Transverse colon (tissue), 4 donors: Measurements from ENCODE around the gene GET4. TPM values are rescaled to one million over a fixed set of nuclear protein-coding genes. Genes with fewer than 3 reads are reported as not detected.

Source experiments
- DNase-seq: peaks from one replicate; pipeline ENCODE4 v3.0.0-alpha.2; 2019
- H3K27ac ChIP-seq, 4 donors: fragments of 200-600 bp; sonication (generic); 2 replicates each; pipeline ENCODE4 v1.5.1; 2016 to 2018; ENCODE audit warnings: inconsistent platforms in 4 of 4
- H3K27me3 ChIP-seq: fragments of 200-600 bp; sonication (generic); 2 replicates; pipeline ENCODE4 v1.5.1; 2017; ENCODE audit warnings: inconsistent platforms
- H3K36me3 ChIP-seq, 4 donors: fragments of 200-600 bp; sonication (generic); 2 replicates each; pipeline ENCODE4 v1.5.1; 2017 to 2019; ENCODE audit warnings: inconsistent platforms in 4 of 4
- H3K4me1 ChIP-seq, 4 donors: fragments of 200-600 bp; sonication (generic); 2 replicates each; pipeline ENCODE4 v1.5.1; 2017 to 2020; ENCODE audit warnings: inconsistent platforms in 4 of 4
- H3K4me3 ChIP-seq, 4 donors: fragments of 200-600 bp; sonication (generic); 1 replicate in 1 of 4; 2 replicates in 3 of 4; pipeline versions ENCODE4 v1.5.1 to v1.6.1; 2017 to 2019; ENCODE audit warnings: inconsistent platforms in 4 of 4
- H3K9me3 ChIP-seq, 2 donors: fragments of 200-600 bp; sonication (generic); 2 replicates each; pipeline ENCODE4 v1.5.1; 2017 to 2019; ENCODE audit warnings: inconsistent platforms in 2 of 2
- CTCF ChIP-seq, 5 experiments: fragments of 200-600 bp in 3 of 5; fragments of 450-650 bp in 2 of 5; sonication (generic) in 3 of 5; IDR thresholded peaks; 1 replicate in 2 of 5; 2 replicates in 3 of 5; pipeline ENCODE4 v1.5.1; 2016 to 2017; ENCODE audit warnings: antibody characterized with exemption in 5 of 5, inconsistent platforms in 3 of 5, mild to moderate bottlenecking in 2 of 5, moderate library complexity in 1 of 5
- EP300 ChIP-seq: sonication (generic); formaldehyde crosslinking; IDR thresholded peaks from one replicate; pipeline ENCODE4 v1.6.1; 2017; ENCODE audit warnings: antibody characterized with exemption, low read depth
- POLR2A ChIP-seq: fragments of 450-650 bp; IDR thresholded peaks from one replicate; pipeline ENCODE4 v1.6.1; 2016; ENCODE audit warnings: antibody characterized with exemption, mild to moderate bottlenecking, moderate library complexity
- POLR2AphosphoS5 ChIP-seq, 3 donors: sonication (generic); formaldehyde crosslinking; IDR thresholded peaks; one replicate each; pipeline ENCODE4 v1.6.1; 2016; ENCODE audit warnings: antibody characterized with exemption in 3 of 3
- WGBS, 2 donors: methylation state at CpG; one replicate each; pipeline ENCODE4 v1.1.5; 2018; ENCODE audit warnings: low coverage in 1 of 2; 5-methylcytosine and 5-hydroxymethylcytosine counted together
- in situ Hi-C, 4 donors: fragments of 200-750 bp; cut with MboI; loops; one replicate each; pipeline versions ENCODE4 v1.15.0 to v1.15.1; 2017; ENCODE audit warnings: low sequenced_read_pairs in 3 of 4, low pct_ligation_motif_present in 1 of 4, low pct_unique_long_range_greater_than_20kb in 1 of 4
- intact Hi-C: fragments of 100-400 bp; cut with DNase I; formaldehyde crosslinking; loops from one replicate; pipeline ENCODE4 v1.15.1; 2023; ENCODE audit warnings: low total_unique reads
- total RNA-seq, 4 donors: library from RNA; depleted of rRNA; stranded (reverse); fragments of >200 nt; gene quantifications; one replicate each; pipeline ENCODE4 v1.1.0, GENCODE V29; 2016

Gene GET4
- total RNA-seq, 4 donors from 2014 or later: 49.4 to 116 (median 85.2) TPM

GRCh38 chr7:909358-910329 is 33.3 kb downstream of the GET4 start:
- peak overlapping the region in 2 of 4 donors; percentile 21 to 48 for H3K4me3 ChIP-seq
- no peaks in the 10 kb centered on the region for H3K36me3 ChIP-seq
- DNase-seq: peak; percentile 75
- intact Hi-C loops: no loop called here
- no peaks in the 10 kb centered on the region for H3K9me3 ChIP-seq
- in situ Hi-C loops: no loop called here
- TF ChIP-seq POLR2AphosphoS5 (IDR thresholded peaks at IDR 0.05) (peak in 2 of 3 donors; percentile 14 to 15), POLR2A (no peak)
- no peaks in the 10 kb centered on the region for H3K27me3 ChIP-seq
- H3K27ac ChIP-seq: peak overlapping the region; percentile 60 to 86 (median 72)
- WGBS, 2 donors: 59% methylated on average over 23 of the region's 58 CpGs; no CpG with 5 or more reads in 1 of the 2 donors
- H3K4me1 ChIP-seq: peaks cover 4 to 54% (median 22%) of the 10 kb centered on the region in 4 donors

- TF ChIP-seq POLR2AphosphoS5 (IDR thresholded peaks at IDR 0.05) (no peak), EP300 (no peak), POLR2A (no peak), CTCF (IDR thresholded peaks at IDR 0.05) (no peak)
- peak overlapping the region in 3 of 4 donors; percentile 60 to 86 (median 81) for H3K27ac ChIP-seq
These were observed 34.1 kb downstream of the GET4 start for GRCh38 chr7:910441-910861.

GRCh38 chr7:910931-911431 is 34.6 kb downstream of the GET4 start:
- Histone ChIP-seq H3K36me3 (no peaks in the 10 kb centered on the region), H3K4me1 (peaks cover 7 to 67% (median 35%) of the 10 kb centered on the region in 4 donors), H3K4me3 (no peak overlapping the region), H3K9me3 (no peaks in the 10 kb centered on the region), H3K27ac (peak overlapping the region in 2 of 4 donors; percentile 81 to 86), H3K27me3 (no peaks in the 10 kb centered on the region)
- DNase-seq: no peak
- intact Hi-C loops (no loop called here), in situ Hi-C loops (no loop called here)
- TF ChIP-seq CTCF (IDR thresholded peaks at IDR 0.05) (no peak), EP300 (no peak), POLR2AphosphoS5 (IDR thresholded peaks at IDR 0.05) (no peak), POLR2A (no peak)
- 87% methylated on average over 17 of the region's 19 CpGs; no CpG with 5 or more reads in 1 of the 2 donors for WGBS, 2 donors

More at GRCh38 chr7:910441-910861, 34.1 kb downstream of the GET4 start:
- no peaks in the 10 kb centered on the region for H3K36me3 ChIP-seq
- H3K4me1 ChIP-seq: peaks cover 7 to 62% (median 30%) of the 10 kb centered on the region in 4 donors
- H3K4me3 ChIP-seq: no peak overlapping the region
- H3K9me3 ChIP-seq: no peaks in the 10 kb centered on the region
- DNase-seq: no peak
- 83% methylated on average over 11 of the region's 11 CpGs; no CpG with 5 or more reads in 1 of the 2 donors for WGBS, 2 donors
- in situ Hi-C loops: no loop called here
- H3K27me3 ChIP-seq: no peaks in the 10 kb centered on the region
- intact Hi-C loops: no loop called here

GRCh38 chr7:911791-912480 is 35.6 kb downstream of the GET4 start:
- TF ChIP-seq POLR2A: no peak
- TF ChIP-seq CTCF (IDR thresholded peaks at IDR 0.05): no peak
- TF ChIP-seq POLR2AphosphoS5 (IDR thresholded peaks at IDR 0.05): no peak
- no peak for TF ChIP-seq EP300
- Histone ChIP-seq H3K36me3 (no peaks in the 10 kb centered on the region), H3K4me3 (no peak overlapping the region), H3K4me1 (peaks cover 14 to 75% (median 43%) of the 10 kb centered on the region in 4 donors), H3K9me3 (no peaks in the 10 kb centered on the region), H3K27ac (peak overlapping the region in 3 of 4 donors; percentile 2 to 93 (median 17)), H3K27me3 (no peaks in the 10 kb centered on the region)
- DNase-seq: no peak
- in situ Hi-C loops: no loop called here
- 88% methylated on average over 38 of the region's 41 CpGs; no CpG with 5 or more reads in 1 of the 2 donors for WGBS, 2 donors
- intact Hi-C loops: no loop called here
